Stimulated activated CD4-positive, alpha-beta T cell treated with anti-CD3 and anti-CD28 coated beads, TNF-alpha, amount 100 ng/mL, for 48 hours (primary cell): ENCODE data around the gene ALDOC.
"Not testable (repeated sequence)": the region's sequence is repeated elsewhere in the genome, so short reads cannot be mapped to it uniquely, and the experiment has no call there.

Source experiments
- DNase-seq, 3 donors: peaks; one replicate each; pipeline ENCODE4 v3.0.0-alpha.2; 2020; ENCODE audit warnings: low read depth in 3 of 3

ALDOC gene

GRCh38 chr17:28576758-28577465, at the start of gene ALDOC:
TSS of gene ALDOC (minus strand) at chr17:28576895. CDS start at chr17:28575532, 1,363 bp downstream.
- peak; percentile 93 to 99 (median 94) for DNase-seq

- no peak for DNase-seq
Measured at GRCh38 chr17:28624148-28624547, 47.5 kb upstream of the ALDOC start.

GRCh38 chr17:28623696-28624095, 47.0 kb upstream of the ALDOC start:
- DNase-seq, result no peak

GRCh38 chr17:28622186-28622585, 45.5 kb upstream of the ALDOC start:
- DNase-seq, result no peak

GRCh38 chr17:28620010-28620409, 43.3 kb upstream of the ALDOC start:
- DNase-seq, result no peak

GRCh38 chr17:28618464-28618863, 41.8 kb upstream of the ALDOC start:
- DNase-seq, result no peak

GRCh38 chr17:28616281-28616680, 39.6 kb upstream of the ALDOC start:
- DNase-seq, result no peak

- DNase-seq, result no peak
Measured at GRCh38 chr17:28615260-28615940, 38.7 kb upstream of the ALDOC start.

DNA sequence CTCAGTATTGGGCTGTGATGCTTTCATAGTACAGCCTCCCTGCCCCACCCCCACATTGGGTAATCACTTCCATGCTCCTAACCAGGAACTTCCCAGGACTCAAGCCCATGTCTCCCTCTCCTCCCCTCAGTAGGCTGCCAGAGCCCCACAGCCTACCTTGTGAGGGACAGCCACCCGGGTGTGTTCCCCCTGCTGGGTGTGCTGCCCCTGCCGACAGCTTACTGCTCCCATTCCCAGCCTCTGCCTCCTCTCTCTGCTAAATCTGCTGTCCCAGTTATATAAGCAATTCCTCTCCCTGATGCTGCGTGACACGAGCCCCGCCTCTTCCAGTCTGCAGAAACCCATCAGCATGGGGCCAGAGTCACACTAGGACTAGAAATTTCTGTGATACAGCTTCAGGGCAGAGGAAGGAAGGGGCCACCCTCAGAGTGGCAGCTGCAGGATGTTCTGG, 37.3 kb upstream of the ALDOC start, which contains the start of gene RSKR:
Gene RSKR, minus strand, starts transcription at position 255 of the 451 bp plus-strand sequence. Its CDS starts 24 bp downstream, at position 231.
- no peak for DNase-seq

DNA sequence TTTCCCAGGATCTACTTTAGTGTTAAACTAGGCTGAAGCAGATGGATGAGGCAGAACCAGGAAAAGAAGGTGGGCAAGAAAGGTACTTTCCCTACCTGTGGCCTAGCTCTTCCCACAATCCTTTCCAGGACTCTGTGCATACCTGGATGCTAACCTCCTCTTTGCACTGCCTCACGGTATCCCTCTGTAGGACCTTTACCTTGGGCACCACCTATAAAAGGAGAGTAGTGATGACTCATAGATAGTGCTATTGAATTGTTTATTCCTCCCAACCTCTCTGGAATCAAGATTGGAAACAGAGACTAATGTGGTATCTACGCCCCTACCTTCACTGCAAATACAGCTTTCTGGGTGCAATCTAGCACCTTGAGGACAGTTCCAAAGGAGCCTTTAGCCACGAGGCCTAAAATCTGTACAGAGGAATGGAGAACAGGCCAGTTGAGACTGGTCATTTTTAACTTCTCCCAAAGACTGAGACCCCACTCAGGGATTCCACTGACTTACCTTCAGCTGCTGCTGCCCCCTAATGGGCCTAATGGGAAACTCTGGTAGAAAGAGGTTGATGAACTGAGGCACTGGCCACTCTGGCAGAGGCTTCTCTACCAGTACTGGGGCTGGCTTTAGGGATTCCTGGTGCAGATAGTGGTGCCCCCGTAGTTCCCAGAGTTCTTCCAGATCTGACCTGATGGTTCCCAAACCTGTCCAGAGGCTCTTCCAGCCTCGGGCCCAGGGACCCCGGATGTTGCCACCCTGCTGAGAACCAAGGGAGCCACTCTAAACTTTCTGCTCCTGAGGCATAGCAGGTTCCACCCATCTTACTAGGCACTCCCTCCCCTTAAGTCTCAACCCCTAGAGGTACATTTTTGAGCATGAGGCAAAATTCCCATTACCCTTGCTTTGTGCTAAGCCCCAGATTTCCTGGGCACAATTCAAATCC, 36.5 kb upstream of the ALDOC start:
- DNase-seq, result peak in 1 of 3 donors; percentile 20

DNA sequence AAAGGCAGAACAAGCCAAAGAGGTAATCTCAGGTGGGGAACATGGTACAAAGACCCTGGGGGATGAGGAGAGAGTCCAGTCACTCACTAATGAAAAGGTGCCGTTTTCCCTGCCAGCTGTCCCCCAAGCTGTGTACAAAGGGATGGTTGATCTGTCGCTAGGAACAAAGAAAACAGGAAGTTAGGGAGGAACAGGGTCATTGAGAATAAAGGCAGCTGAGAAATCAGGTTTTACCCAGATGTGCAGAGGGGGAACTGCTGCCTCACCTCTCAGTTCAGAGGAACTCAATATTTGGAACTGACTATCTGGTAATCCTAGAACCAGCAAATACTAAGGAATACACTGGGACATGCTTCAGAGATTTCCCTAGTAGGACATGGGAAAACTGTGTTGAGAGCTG, 35.8 kb upstream of the ALDOC start:
- no peak for DNase-seq

DNA sequence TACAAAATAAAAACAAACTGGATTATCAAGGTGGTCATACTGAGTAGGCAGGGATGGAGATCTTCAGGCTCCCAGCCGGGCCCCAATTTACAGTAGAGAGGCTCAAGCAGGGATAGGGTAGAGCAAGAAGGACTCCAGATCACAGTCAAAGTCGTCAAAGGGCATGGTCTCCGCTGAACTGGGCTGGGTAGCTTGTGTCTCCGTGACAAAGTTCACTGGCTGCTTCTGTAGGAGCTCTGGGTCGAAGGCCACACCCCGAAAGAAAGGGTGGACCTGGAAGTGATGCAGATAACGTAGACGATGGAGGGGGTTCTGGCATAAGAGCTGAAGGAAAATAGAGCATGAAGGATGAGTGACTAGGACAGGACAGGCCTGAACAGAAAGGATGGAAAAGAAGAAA, 33.7 kb upstream of the ALDOC start:
- no peak for DNase-seq

GRCh38 chr17:28604031-28604430, 27.3 kb upstream of the ALDOC start:
- not testable (repeated sequence) for DNase-seq

DNA sequence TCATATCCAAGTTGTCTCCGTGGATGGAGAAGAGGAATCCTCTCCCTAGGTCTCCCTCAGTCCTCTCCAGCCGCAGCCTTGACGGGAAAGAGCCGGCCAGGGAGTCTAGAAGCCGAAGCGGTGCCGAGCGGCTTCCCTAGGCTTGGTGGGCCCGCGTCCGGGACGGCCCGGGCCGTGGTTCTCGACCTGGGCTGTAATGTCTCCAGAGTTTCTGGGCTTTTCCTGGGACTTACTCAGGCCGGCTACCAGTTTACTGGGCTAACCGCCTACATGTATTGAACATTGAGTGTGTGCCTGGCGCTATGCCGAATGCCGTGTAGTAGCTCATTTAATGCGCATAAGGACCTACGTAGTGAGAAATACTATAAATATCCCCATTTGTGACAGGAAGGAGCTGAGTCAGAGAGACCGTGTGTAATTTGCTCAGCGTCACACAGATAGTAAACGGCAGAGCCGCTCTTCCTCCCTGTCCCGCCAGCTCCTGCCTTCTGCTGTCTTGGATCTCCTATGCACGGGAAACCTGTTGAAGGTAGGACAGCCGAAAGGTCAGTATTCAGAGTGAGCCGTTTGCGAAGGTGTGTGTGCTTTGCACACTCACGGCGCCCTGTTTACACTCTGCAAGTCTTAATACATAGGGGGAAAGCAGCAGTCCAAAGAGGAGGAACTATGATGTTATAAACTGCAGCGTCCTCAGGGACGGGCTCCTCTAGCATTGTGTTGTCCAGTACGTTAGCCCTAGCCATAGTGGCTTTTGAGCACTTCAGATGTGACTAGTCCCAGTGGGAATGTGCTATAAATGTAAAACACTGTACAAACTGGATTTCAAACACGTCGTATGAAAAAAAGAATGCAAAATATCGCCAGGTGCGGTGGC, 22.9 kb upstream of the ALDOC start:
- peak; percentile 47 to 61 (median 55) for DNase-seq

DNA sequence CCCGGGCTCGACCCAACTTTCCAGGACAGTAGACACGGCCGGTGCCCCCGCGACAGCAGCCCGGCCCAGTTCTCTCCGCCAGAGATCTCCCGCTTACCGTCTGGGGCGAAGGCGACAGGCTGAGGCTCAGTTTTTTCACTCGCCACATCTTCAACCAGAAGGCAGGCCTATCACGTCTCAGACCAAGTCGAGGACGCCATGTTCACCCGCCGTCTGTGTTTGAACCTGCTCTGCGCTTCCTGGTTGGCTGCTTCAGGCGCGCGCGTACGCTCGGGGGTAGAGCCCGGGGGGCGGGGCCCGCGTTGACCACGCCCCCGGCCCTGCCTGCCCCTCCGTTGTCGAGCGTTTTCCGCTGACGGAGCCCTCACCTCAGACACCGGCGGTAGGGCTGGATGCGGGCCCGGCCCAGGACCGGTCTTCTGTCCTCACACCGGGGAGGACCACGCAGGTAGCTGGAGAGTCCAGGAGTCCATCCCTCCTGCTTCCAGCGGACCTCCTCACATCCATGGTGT, 22.2 kb upstream of the ALDOC start, which contains the start of gene SPAG5:
Gene SPAG5, minus strand, starts transcription at position 227 of the 512 bp plus-strand sequence. Its CDS starts 79 bp downstream, at position 148.
- peak; percentile 90 to 93 (median 90) for DNase-seq

DNA sequence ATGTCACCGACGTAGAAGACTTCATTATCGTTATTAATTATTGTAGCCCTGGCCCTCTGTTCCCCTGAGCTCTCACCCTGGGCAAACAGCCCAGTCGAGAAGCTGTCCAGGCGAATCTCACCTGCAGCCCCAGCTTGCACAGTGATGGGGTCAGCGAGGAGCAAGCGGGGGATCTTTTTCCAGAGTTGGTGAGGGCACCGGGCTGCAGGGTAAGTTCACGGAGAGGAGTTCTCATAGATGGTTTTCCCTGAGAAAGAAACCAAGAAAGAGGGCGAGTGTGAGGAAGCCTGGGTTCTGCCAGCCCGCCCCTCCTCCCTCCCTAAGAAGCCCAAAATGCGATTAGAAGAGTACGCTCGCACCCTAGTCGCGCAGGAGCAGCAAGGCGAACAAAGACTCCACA, 21.7 kb upstream of the ALDOC start:
- no peak for DNase-seq

DNA sequence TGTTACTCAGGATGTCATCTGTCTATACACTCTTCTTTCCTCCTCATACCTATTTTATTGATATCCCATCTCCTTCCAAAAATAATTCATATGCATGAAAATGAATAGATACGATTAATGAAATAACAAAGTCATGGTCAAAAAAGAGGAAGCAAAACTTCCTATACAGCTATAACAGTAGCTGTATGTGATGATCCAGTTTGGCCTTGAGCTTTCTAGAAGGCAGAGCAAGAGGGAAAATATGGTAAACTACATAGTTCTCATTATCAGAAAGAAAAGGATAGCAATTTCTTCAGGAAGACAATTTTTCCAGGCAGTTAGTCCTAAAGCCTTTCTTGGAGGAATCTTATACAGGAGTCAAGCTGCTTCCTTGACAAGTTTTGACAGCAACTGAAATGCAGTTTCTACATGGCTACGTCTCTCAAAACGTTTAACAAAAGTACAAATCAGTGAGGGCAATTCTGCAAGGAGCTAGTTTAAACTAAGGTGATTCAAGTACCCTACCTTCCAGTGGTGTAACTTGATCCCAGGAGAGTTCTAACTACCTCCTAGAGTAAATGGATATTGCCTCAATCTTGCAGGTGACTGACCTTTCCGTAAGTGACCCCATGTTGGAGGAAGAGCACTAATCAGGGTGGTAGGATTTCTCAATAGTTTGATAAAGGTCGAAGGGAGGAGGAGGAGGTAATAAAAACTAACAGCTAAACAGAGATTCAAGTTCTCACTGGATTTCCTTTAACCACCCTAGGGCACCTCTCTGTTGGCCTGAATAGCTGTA, 21.1 kb upstream of the ALDOC start:
- no peak for DNase-seq

DNA sequence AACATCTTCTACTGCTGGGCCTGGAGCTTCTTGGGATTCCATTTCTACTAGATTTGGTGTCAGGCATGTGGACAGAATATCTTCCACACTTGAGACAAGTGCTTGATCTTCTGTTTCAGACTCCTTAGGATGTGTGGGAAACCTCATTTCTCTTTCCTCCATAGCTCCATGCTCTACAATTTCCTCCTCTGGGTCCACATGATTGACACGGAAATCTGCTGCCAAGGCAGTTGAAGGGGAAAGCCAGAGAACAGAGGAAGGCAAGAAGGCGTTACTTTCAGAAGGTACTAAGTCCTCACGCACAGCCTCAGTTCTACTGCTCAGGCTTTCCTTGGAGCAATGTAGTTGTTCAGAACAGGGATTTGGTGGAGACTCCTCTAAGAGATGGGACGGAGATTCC, 15.6 kb upstream of the ALDOC start:
- no peak for DNase-seq

- DNase-seq, result no peak
Measured at GRCh38 chr17:28585851-28586250, 9.2 kb upstream of the ALDOC start.

- DNase-seq, result no peak
Measured at GRCh38 chr17:28584434-28584833, 7.7 kb upstream of the ALDOC start.
